GM21381 (cell line): Measurements from ENCODE around the gene SLC6A18.
"Not testable (repeated sequence)": the region's sequence is repeated elsewhere in the genome, so short reads cannot be mapped to it uniquely, and the experiment has no call there.

Experiments used
- ATAC-seq: cut with Tn5 transposase; IDR thresholded peaks from one replicate; pipeline ENCODE4 v1.9.1; 2021; ENCODE audit warnings: mild to moderate bottlenecking, moderate library complexity; ENCODE audit not compliant: unreplicated experiment

The SLC6A18 gene

GRCh38 chr5:1251678-1252580 lies 26.7 kb downstream of the SLC6A18 start:
- ATAC-seq, result no peak

- no peak for ATAC-seq
These were observed 27.5 kb downstream of the SLC6A18 start for GRCh38 chr5:1252681-1253080.

GRCh38 chr5:1253456-1254105 lies 28.4 kb downstream of the SLC6A18 start:
- ATAC-seq, result no peak

GRCh38 chr5:1254196-1254595 lies 29.0 kb downstream of the SLC6A18 start:
- no peak for ATAC-seq

GRCh38 chr5:1255081-1255561 lies 29.9 kb downstream of the SLC6A18 start:
- ATAC-seq, result no peak

GRCh38 chr5:1256776-1257175 lies 31.6 kb downstream of the SLC6A18 start:
- no peak for ATAC-seq

- no peak for ATAC-seq
These were observed 32.2 kb downstream of the SLC6A18 start for GRCh38 chr5:1257363-1257762.

- ATAC-seq, result no peak
These were observed 32.7 kb downstream of the SLC6A18 start for GRCh38 chr5:1257841-1258240.

GRCh38 chr5:1259806-1260480 lies 34.8 kb downstream of the SLC6A18 start:
- ATAC-seq, result no peak

- no peak for ATAC-seq
These were observed 36.5 kb downstream of the SLC6A18 start for GRCh38 chr5:1261643-1262042.

GRCh38 chr5:1262381-1262780 lies 37.2 kb downstream of the SLC6A18 start:
- no peak for ATAC-seq

GRCh38 chr5:1264211-1264610 lies 39.0 kb downstream of the SLC6A18 start:
- ATAC-seq, result no peak

- ATAC-seq, result no peak
These were observed 39.8 kb downstream of the SLC6A18 start for GRCh38 chr5:1265026-1265425.

- no peak for ATAC-seq
These were observed 40.6 kb downstream of the SLC6A18 start for GRCh38 chr5:1265461-1266455.

GRCh38 chr5:1266791-1267190 lies 41.6 kb downstream of the SLC6A18 start:
- ATAC-seq, result no peak

GRCh38 chr5:1267464-1267863 lies 42.3 kb downstream of the SLC6A18 start:
- ATAC-seq, result not testable (repeated sequence)

- no peak for ATAC-seq
These were observed 42.9 kb downstream of the SLC6A18 start for GRCh38 chr5:1268056-1268455.

- ATAC-seq, result no peak
These were observed 43.5 kb downstream of the SLC6A18 start for GRCh38 chr5:1268666-1269065.

GRCh38 chr5:1270426-1270825 lies 45.2 kb downstream of the SLC6A18 start:
- ATAC-seq, result no peak
